Muscle layer of duodenum (tissue), 2 donors: ENCODE results near the gene EIF2AK3.

Experiments
- H3K27ac ChIP-seq: one replicate; pipeline ENCODE4 v1.7.0; 2013; ENCODE audit warnings: mild to moderate bottlenecking, low read length
- H3K27me3 ChIP-seq: one replicate; pipeline ENCODE4 v1.7.0; 2013; ENCODE audit warnings: low read depth, mild to moderate bottlenecking, control low read depth, low read length
- H3K36me3 ChIP-seq, 2 donors: one replicate each; pipeline ENCODE4 v1.7.0; 2013; ENCODE audit warnings: low read length in 2 of 2, control low read depth in 1 of 2, mild to moderate bottlenecking in 1 of 2; ENCODE audit not compliant: insufficient read depth in 2 of 2, control insufficient read depth in 1 of 2
- H3K4me1 ChIP-seq, 2 donors: one replicate each; pipeline ENCODE4 v1.7.0; 2013; ENCODE audit warnings: low read length in 2 of 2, mild to moderate bottlenecking in 2 of 2, control low read depth in 1 of 2, moderate library complexity in 1 of 2; ENCODE audit not compliant: insufficient read depth in 2 of 2, control insufficient read depth in 1 of 2
- H3K4me3 ChIP-seq, 2 donors: one replicate each; pipeline ENCODE4 v1.7.0; 2013; ENCODE audit warnings: low read length in 2 of 2, low read depth in 1 of 2, mild to moderate bottlenecking in 1 of 2
- H3K9me3 ChIP-seq, 2 donors: one replicate each; pipeline ENCODE4 v1.7.0; 2013; ENCODE audit warnings: low read length in 2 of 2, control low read depth in 1 of 2, mild to moderate bottlenecking in 1 of 2; ENCODE audit not compliant: control insufficient read depth in 1 of 2
- donor health status: healthy.

The EIF2AK3 gene

DNA sequence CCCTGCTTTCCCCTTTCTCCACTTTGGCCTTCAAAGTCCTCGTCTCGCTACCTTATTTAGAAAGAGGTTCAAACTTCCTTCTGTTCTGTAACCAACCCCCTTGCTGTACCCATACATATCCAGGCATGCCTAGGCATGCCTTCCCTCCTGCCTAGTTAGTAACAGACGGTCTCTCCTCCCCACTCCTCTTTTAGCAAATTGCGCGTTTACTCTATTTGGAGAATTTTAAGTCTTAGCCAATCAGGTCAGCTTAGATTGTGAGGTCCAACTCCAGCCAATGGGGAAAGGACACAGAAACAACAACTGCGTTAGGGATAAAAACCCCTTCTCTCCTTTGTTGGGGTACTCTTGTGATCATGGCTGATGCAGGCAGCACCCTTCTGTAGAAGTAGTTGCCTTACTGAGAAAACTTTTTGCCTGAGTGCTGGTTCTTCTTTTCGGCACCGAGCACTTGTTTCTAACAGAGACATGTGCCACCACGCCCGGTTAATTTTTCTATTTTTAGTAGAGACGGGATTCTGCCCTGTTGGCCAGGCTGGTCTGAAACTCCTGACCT, 88.8 kb downstream of the EIF2AK3 start:
- H3K4me3 ChIP-seq = no peak overlapping the region
- H3K9me3 ChIP-seq = no peaks in the 10 kb centered on the region
- H3K36me3 ChIP-seq = no peaks in the 10 kb centered on the region
- H3K4me1 ChIP-seq = no peaks in the 10 kb centered on the region
- H3K27ac ChIP-seq = no peak overlapping the region
- no peaks in the 10 kb centered on the region for H3K27me3 ChIP-seq

DNA sequence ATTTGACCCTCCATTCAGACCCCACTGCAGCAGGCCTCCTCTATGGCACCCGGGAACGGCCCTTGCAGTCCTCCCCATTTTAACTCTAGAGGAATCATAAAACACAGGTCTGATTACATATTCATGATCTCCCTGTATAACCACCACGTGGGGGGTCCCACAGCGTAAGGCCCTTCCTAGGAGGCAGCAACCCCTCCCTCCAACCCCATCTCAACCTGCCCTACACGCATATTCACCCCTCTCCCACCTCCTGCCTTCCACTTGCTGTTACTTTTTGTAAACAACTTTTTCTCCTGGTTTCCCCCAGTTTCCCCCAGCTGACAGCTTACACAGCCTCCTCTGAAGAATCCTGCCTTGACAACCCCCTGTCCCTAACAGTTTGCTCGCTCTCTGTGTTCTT, 89.6 kb downstream of the EIF2AK3 start:
- Histone ChIP-seq H3K4me1 (no peaks in the 10 kb centered on the region), H3K27ac (no peak overlapping the region)

DNA sequence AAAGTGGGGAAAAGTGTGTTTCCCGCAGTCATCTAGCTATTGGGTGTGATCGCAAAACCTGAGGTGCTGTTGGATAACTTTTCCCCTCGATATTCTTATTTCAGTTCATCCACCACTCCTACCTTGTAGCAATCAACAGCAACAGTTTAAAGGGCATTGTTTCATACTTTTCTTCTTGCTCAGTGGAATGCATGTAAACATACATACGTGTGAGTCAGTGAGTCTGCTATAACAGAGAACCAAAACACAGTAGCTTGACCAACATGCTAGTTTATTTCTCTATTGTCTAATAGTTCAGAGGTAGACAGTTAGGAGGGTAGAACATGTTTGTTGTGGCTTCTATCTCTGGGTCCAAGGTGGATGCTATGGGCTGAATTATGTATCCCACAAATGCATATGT, 97.2 kb downstream of the EIF2AK3 start:
- no peak overlapping the region for H3K27ac ChIP-seq
- H3K4me1 ChIP-seq = no peaks in the 10 kb centered on the region
- no peaks in the 10 kb centered on the region for H3K27me3 ChIP-seq
- H3K9me3 ChIP-seq = no peaks in the 10 kb centered on the region
- no peaks in the 10 kb centered on the region for H3K36me3 ChIP-seq
- no peak overlapping the region for H3K4me3 ChIP-seq

More for the DNA sequence above, 89.6 kb downstream of the EIF2AK3 start:
- Histone ChIP-seq H3K9me3 (no peaks in the 10 kb centered on the region), H3K36me3 (no peaks in the 10 kb centered on the region), H3K4me3 (no peak overlapping the region), H3K27me3 (no peaks in the 10 kb centered on the region)

DNA sequence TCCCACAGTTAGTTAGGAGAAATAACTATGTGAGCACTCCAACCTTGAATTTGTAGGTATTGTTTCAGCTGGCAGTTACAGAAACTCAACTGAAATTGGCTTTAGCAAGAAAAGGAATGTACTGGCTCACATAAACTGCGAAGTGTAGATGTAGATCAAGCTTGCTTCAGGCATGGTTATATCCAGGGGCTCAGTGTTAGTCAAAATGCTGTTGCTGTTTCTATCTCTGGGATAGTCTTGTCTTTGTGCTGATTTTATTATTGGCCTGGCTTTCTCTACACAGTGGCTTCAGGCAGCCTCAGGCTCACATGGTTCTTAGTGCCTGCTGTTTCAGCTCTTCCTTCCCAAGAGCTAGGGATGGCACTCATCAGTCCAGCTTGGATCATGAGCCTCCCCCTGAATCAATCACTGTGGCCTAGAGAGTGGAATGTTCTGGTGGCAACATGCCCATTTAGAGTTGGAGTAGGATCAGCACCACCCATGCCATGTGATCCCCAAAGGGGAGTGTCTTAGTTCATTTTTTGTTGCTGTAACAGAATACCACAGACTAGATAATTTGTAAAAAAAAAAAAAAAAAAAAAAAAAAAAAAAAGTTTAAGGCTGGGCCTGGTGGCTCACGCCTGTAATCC, 105.7 kb downstream of the EIF2AK3 start:
- Histone ChIP-seq H3K4me3 (no peak overlapping the region), H3K36me3 (no peaks in the 10 kb centered on the region), H3K9me3 (no peaks in the 10 kb centered on the region), H3K4me1 (no peaks in the 10 kb centered on the region), H3K27ac (no peak overlapping the region), H3K27me3 (peaks cover 5% of the 10 kb centered on the region)

DNA sequence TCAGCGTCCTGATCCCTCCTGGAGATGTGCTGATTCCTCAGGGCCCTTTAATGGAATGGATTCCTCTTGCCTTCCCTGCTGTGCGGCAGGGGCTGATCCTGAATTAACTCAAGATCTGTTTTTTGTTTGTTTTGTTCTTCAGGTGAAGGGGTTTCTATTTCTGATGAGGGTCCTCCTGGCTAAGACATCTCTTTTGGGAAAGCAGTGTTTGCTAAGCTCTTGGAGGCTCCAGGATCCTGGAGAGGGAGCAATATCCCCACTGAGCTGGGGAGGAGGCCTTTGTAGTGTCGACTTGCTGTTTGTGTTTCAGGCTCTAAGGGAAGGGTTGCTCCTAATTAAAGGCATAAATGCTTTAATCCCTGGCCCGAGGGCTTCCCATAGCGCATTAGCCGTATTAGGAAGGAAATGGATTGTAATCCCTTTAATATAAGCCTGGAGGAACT, 109.5 kb downstream of the EIF2AK3 start:
- Histone ChIP-seq H3K27ac (no peak overlapping the region), H3K4me3 (no peak overlapping the region), H3K9me3 (peaks cover 0 to 7% of the 10 kb centered on the region in 2 donors), H3K27me3 (peaks cover 5% of the 10 kb centered on the region), H3K36me3 (no peaks in the 10 kb centered on the region), H3K4me1 (no peaks in the 10 kb centered on the region)
